Neural progenitor cell (in vitro differentiated cells): Measurements from ENCODE around the gene STEAP2.

Experiments
- CTCF ChIP-seq: fragments of 200-600 bp; sonication (generic); IDR thresholded peaks from 2 replicates; pipeline ENCODE4 v1.5.1; 2017; ENCODE audit warnings: antibody characterized with exemption, mild to moderate bottlenecking
- EZH2 ChIP-seq: fragments of 200-600 bp; sonication (generic); IDR thresholded peaks from 2 replicates; pipeline ENCODE4 v1.6.1; 2017; ENCODE audit warnings: antibody characterized with exemption, mild to moderate bottlenecking, moderate library complexity
- EZH2phosphoT487 ChIP-seq: fragments of 200-600 bp; sonication (generic); IDR thresholded peaks from 2 replicates; pipeline ENCODE4 v1.6.1; 2017; ENCODE audit warnings: antibody characterized with exemption

GRCh38 chr7:90238583-90238982, 27.0 kb downstream of the STEAP2 start:
- no peak for TF ChIP-seq CTCF
- no peak for TF ChIP-seq EZH2phosphoT487
- no peak for TF ChIP-seq EZH2
